Naive thymus-derived CD8-positive, alpha-beta T cell (primary cell): Measurements from ENCODE around the gene DOCK10. TPM values are rescaled to one million over a fixed set of nuclear protein-coding genes. Genes with fewer than 3 reads are reported as not detected.
A peak's percentile ranks its signal among the peaks of the same experiment; 100 is the strongest.

Experiments
- ATAC-seq, 2 donors: fragments of 150-1000 bp; cut with Tn5 transposase in 1 of 2; sonication (Bioruptor Pico), chemical (Tn5 transposase) in 1 of 2; 1 replicate in 1 of 2; 2 replicates in 1 of 2; pipeline ENCODE4 v1.10.0; 2021; ENCODE audit warnings: mild to moderate bottlenecking in 2 of 2, moderate library complexity in 2 of 2
- POLR2A ChIA-PET: fragments of 350-600 bp; sonication (Branson Sonifier 250); formaldehyde crosslinking; loops from one replicate; lab custom pipeline; 2021; ENCODE audit warnings: antibody characterized with exemption; lab: Charles Lee
- DNase-seq, 10 donors: peaks; one replicate each; pipeline versions ENCODE4 v3.0.0 to v3.0.0-alpha.2; 2020 to 2022
- H3K27ac Mint-ChIP-seq, 10 donors: one replicate each; pipeline ENCODE4 v1.8.0; 2020 to 2022; ENCODE audit warnings: mild to moderate bottlenecking in 10 of 10, mixed read lengths in 10 of 10, moderate library complexity in 4 of 10, inconsistent platforms in 1 of 10
- H3K27me3 Mint-ChIP-seq, 5 donors: one replicate each; pipeline ENCODE4 v1.8.0; 2021 to 2022; ENCODE audit warnings: mixed read lengths in 5 of 5
- H3K36me3 Mint-ChIP-seq, 3 donors: one replicate each; pipeline ENCODE4 v1.8.0; 2020 to 2022; ENCODE audit warnings: mixed read lengths in 3 of 3, mild to moderate bottlenecking in 2 of 3, inconsistent platforms in 1 of 3
- H3K4me1 Mint-ChIP-seq, 4 donors: one replicate each; pipeline ENCODE4 v1.8.0; 2021 to 2022; ENCODE audit warnings: mixed read lengths in 4 of 4
- H3K4me3 Mint-ChIP-seq, 10 donors: one replicate each; pipeline ENCODE4 v1.8.0; 2020 to 2022; ENCODE audit warnings: mild to moderate bottlenecking in 10 of 10, mixed read lengths in 10 of 10, moderate library complexity in 6 of 10, inconsistent platforms in 1 of 10
- H3K9me3 Mint-ChIP-seq, 9 donors: one replicate each; pipeline ENCODE4 v1.8.0; 2020 to 2022; ENCODE audit warnings: mixed read lengths in 9 of 9, mild to moderate bottlenecking in 3 of 9, inconsistent platforms in 1 of 9, moderate library complexity in 1 of 9
- polyA plus RNA-seq, 3 donors: library from polyadenylated mRNA; unstranded; fragments of 300-500 nt; fragmentation: Illumina TruSeq; gene quantifications; one replicate each; pipeline ENCODE4 v1.2.3, GENCODE V29; 2021
- total RNA-seq, 8 experiments: library from RNA in 2 of 8; stranded (reverse) in 2 of 8; gene quantifications; one replicate each; pipeline ENCODE4 v1.2.3 and lab custom pipeline; 2021 to 2026

DOCK10 gene
- total and polyA plus RNA-seq, 5 experiments from 2014 or later = 34.1 to 180 (median 57.9) TPM

- H3K4me3 Mint-ChIP-seq = peak overlapping the region; percentile 53 to 79 (median 68)
- H3K9me3 Mint-ChIP-seq = no peaks in the 10 kb centered on the region
- H3K27me3 Mint-ChIP-seq = no peaks in the 10 kb centered on the region
- POLR2A ChIA-PET = interaction anchor here (0.7 to 1.5 kb wide), 4 partner anchors 11 to 24 kb away, joined by 3 to 5 read pairs (median 4); no protein-coding TSS in a partner anchor
- ATAC-seq = peak; percentile 58 to 78
- peaks cover 46 to 89% (median 83%) of the 10 kb centered on the region in 4 donors for H3K4me1 Mint-ChIP-seq
- H3K27ac Mint-ChIP-seq = peak overlapping the region; percentile 84 to 95 (median 91)
- peaks cover 5 to 15% (median 8%) of the 10 kb centered on the region in 3 donors for H3K36me3 Mint-ChIP-seq
- DNase-seq = peak in 3 of 10 donors; percentile 17 to 31 (median 28)
Measured at GRCh38 chr2:224938651-224939182, 103.6 kb downstream of the DOCK10 start.

- peak overlapping the region; percentile 84 to 95 (median 91) for H3K27ac Mint-ChIP-seq
- ATAC-seq (peak; percentile 12 to 44), DNase-seq (no peak)
- no peaks in the 10 kb centered on the region for H3K27me3 Mint-ChIP-seq
- POLR2A ChIA-PET = interaction anchor here (0.9 to 1.0 kb wide), 2 partner anchors 10 to 19 kb away, joined by 3 to 4 read pairs; no protein-coding TSS in a partner anchor
- no peaks in the 10 kb centered on the region for H3K9me3 Mint-ChIP-seq
- peaks cover 51 to 89% (median 85%) of the 10 kb centered on the region in 4 donors for H3K4me1 Mint-ChIP-seq
- peak overlapping the region; percentile 53 to 79 (median 70) for H3K4me3 Mint-ChIP-seq
- H3K36me3 Mint-ChIP-seq = peaks cover 5 to 15% (median 8%) of the 10 kb centered on the region in 3 donors
Measured at GRCh38 chr2:224937887-224938286, 104.4 kb downstream of the DOCK10 start.

- H3K27ac Mint-ChIP-seq = peak overlapping the region; percentile 9 to 98 (median 86)
- peaks cover 5 to 34% (median 16%) of the 10 kb centered on the region in 3 donors for H3K36me3 Mint-ChIP-seq
- peak overlapping the region in 8 of 10 donors; percentile 11 to 60 (median 29) for H3K4me3 Mint-ChIP-seq
- no peaks in the 10 kb centered on the region for H3K27me3 Mint-ChIP-seq
- DNase-seq (no peak), ATAC-seq (no peak)
- H3K4me1 Mint-ChIP-seq = peaks cover 51 to 93% (median 91%) of the 10 kb centered on the region in 4 donors
- peaks cover 0 to 2% (median 0%) of the 10 kb centered on the region in 9 donors for H3K9me3 Mint-ChIP-seq
- POLR2A ChIA-PET = interaction anchor here (0.8 to 1.5 kb wide), 4 partner anchors 8 to 108 kb away, joined by 3 to 6 read pairs (median 4); partner anchors contain the start of gene DOCK10
Measured at GRCh38 chr2:224934526-224935188, 107.6 kb downstream of the DOCK10 start.

- DNase-seq (peak in 2 of 10 donors; percentile 26 to 30), ATAC-seq (peak; percentile 15 to 40)
- Mint-ChIP-seq H3K9me3 (peaks cover 0 to 2% (median 0%) of the 10 kb centered on the region in 9 donors), H3K27ac (peak overlapping the region; percentile 67 to 98 (median 86)), H3K4me1 (peaks cover 54 to 96% (median 93%) of the 10 kb centered on the region in 4 donors), H3K4me3 (peak overlapping the region in 9 of 10 donors; percentile 36 to 78 (median 46)), H3K27me3 (no peaks in the 10 kb centered on the region), H3K36me3 (peaks cover 5 to 44% (median 28%) of the 10 kb centered on the region in 3 donors)
- POLR2A ChIA-PET = interaction anchor here (0.6 to 1.4 kb wide), 4 partner anchors 9 to 109 kb away, joined by 3 to 4 read pairs (median 4); partner anchors contain the start of gene DOCK10
Measured at GRCh38 chr2:224933431-224933830, 108.8 kb downstream of the DOCK10 start.

GRCh38 chr2:224932522-224932921, 109.7 kb downstream of the DOCK10 start:
- ATAC-seq (no peak), DNase-seq (no peak)
- no peaks in the 10 kb centered on the region for H3K27me3 Mint-ChIP-seq
- H3K27ac Mint-ChIP-seq = peak overlapping the region; percentile 40 to 98 (median 88)
- POLR2A ChIA-PET = interaction anchor here (0.6 to 1.0 kb wide), 2 partner anchors 71 to 82 kb away, joined by 4 to 5 read pairs; no protein-coding TSS in a partner anchor
- H3K4me3 Mint-ChIP-seq = peak overlapping the region; percentile 18 to 65 (median 51)
- peaks cover 52 to 96% (median 93%) of the 10 kb centered on the region in 4 donors for H3K4me1 Mint-ChIP-seq
- H3K9me3 Mint-ChIP-seq = peaks cover 0 to 2% (median 0%) of the 10 kb centered on the region in 9 donors
- H3K36me3 Mint-ChIP-seq = peaks cover 5 to 53% (median 33%) of the 10 kb centered on the region in 3 donors

- H3K27ac Mint-ChIP-seq = peak overlapping the region; percentile 38 to 99 (median 96)
- peak overlapping the region in 6 of 10 donors; percentile 15 to 71 (median 58) for H3K4me3 Mint-ChIP-seq
- no peaks in the 10 kb centered on the region for H3K27me3 Mint-ChIP-seq
- ATAC-seq (no peak), DNase-seq (no peak)
- peaks cover 0 to 2% (median 0%) of the 10 kb centered on the region in 9 donors for H3K9me3 Mint-ChIP-seq
- peaks cover 5 to 56% (median 34%) of the 10 kb centered on the region in 3 donors for H3K36me3 Mint-ChIP-seq
- H3K4me1 Mint-ChIP-seq = peaks cover 55 to 96% (median 94%) of the 10 kb centered on the region in 4 donors
- POLR2A ChIA-PET = interaction anchor here (0.6 to 1.0 kb wide), 2 partner anchors 71 to 82 kb away, joined by 4 to 5 read pairs; no protein-coding TSS in a partner anchor
Measured at GRCh38 chr2:224931956-224932355, 110.3 kb downstream of the DOCK10 start.

- Mint-ChIP-seq H3K4me3 (peak overlapping the region in 9 of 10 donors; percentile 61 to 81 (median 71)), H3K27ac (peak overlapping the region; percentile 87 to 99 (median 96)), H3K27me3 (no peaks in the 10 kb centered on the region), H3K36me3 (peaks cover 5 to 61% (median 34%) of the 10 kb centered on the region in 3 donors), H3K4me1 (peaks cover 60 to 98% (median 96%) of the 10 kb centered on the region in 4 donors), H3K9me3 (peaks cover 0 to 2% (median 0%) of the 10 kb centered on the region in 9 donors)
- DNase-seq (peak in 2 of 10 donors; percentile 42 to 46), ATAC-seq (peak in 1 of 2 donors; percentile 7)
- POLR2A ChIA-PET = interaction anchor here (1.1 kb wide), 1 partner anchor 10 kb away, joined by 5 read pairs; no protein-coding TSS in a partner anchor
Measured at GRCh38 chr2:224930990-224931389, 111.3 kb downstream of the DOCK10 start.

GRCh38 chr2:224930124-224930523, 112.1 kb downstream of the DOCK10 start:
- peaks cover 0 to 2% (median 0%) of the 10 kb centered on the region in 9 donors for H3K9me3 Mint-ChIP-seq
- H3K4me3 Mint-ChIP-seq = peak overlapping the region; percentile 53 to 81 (median 71)
- ATAC-seq = peak; percentile 19 to 29
- peaks cover 64 to 100% (median 99%) of the 10 kb centered on the region in 4 donors for H3K4me1 Mint-ChIP-seq
- POLR2A ChIA-PET = interaction anchor here (0.7 to 3.2 kb wide), 4 partner anchors 11 to 72 kb away, joined by 5 to 8 read pairs (median 6); no protein-coding TSS in a partner anchor
- DNase-seq = peak in 8 of 10 donors; percentile 30 to 82 (median 60)
- peaks cover 5 to 68% (median 34%) of the 10 kb centered on the region in 3 donors for H3K36me3 Mint-ChIP-seq
- H3K27me3 Mint-ChIP-seq = no peaks in the 10 kb centered on the region
- H3K27ac Mint-ChIP-seq = peak overlapping the region; percentile 87 to 99 (median 96)

GRCh38 chr2:224929512-224929911, 112.8 kb downstream of the DOCK10 start:
- H3K36me3 Mint-ChIP-seq = peaks cover 0 to 74% (median 34%) of the 10 kb centered on the region in 3 donors
- H3K4me3 Mint-ChIP-seq = peak overlapping the region; percentile 37 to 81 (median 71)
- H3K27me3 Mint-ChIP-seq = no peaks in the 10 kb centered on the region
- POLR2A ChIA-PET = interaction anchor here (0.7 to 3.2 kb wide), 3 partner anchors 13 to 72 kb away, joined by 5 to 8 read pairs (median 6); no protein-coding TSS in a partner anchor
- H3K9me3 Mint-ChIP-seq = peaks cover 0 to 2% (median 0%) of the 10 kb centered on the region in 9 donors
- ATAC-seq = no peak
- DNase-seq = no peak
- H3K4me1 Mint-ChIP-seq = peaks cover 60 to 100% (median 99%) of the 10 kb centered on the region in 4 donors
- H3K27ac Mint-ChIP-seq = peak overlapping the region; percentile 89 to 99 (median 97)

- Mint-ChIP-seq H3K36me3 (peaks cover 0 to 82% (median 34%) of the 10 kb centered on the region in 3 donors), H3K9me3 (peaks cover 0 to 2% (median 0%) of the 10 kb centered on the region in 9 donors), H3K27ac (peak overlapping the region; percentile 92 to 99 (median 97)), H3K4me3 (peak overlapping the region; percentile 49 to 81 (median 70)), H3K27me3 (no peaks in the 10 kb centered on the region), H3K4me1 (peaks cover 58 to 100% (median 98%) of the 10 kb centered on the region in 4 donors)
- ATAC-seq (peak; percentile 68 to 88), DNase-seq (peak; percentile 36 to 93 (median 78))
- POLR2A ChIA-PET = interaction anchor here (0.6 to 3.7 kb wide), 17 partner anchors 7 to 125 kb away, joined by 3 to 15 read pairs (median 4); no protein-coding TSS in a partner anchor
Measured at GRCh38 chr2:224927646-224928173, 114.6 kb downstream of the DOCK10 start.

- no peak for ATAC-seq
- peaks cover 56 to 100% (median 95%) of the 10 kb centered on the region in 4 donors for H3K4me1 Mint-ChIP-seq
- POLR2A ChIA-PET = interaction anchor here (0.6 to 3.7 kb wide), 13 partner anchors 8 to 126 kb away, joined by 3 to 15 read pairs (median 4); no protein-coding TSS in a partner anchor
- no peaks in the 10 kb centered on the region for H3K27me3 Mint-ChIP-seq
- H3K4me3 Mint-ChIP-seq = peak overlapping the region; percentile 42 to 81 (median 70)
- H3K36me3 Mint-ChIP-seq = peaks cover 0 to 79% (median 34%) of the 10 kb centered on the region in 3 donors
- no peak for DNase-seq
- peak overlapping the region; percentile 92 to 99 (median 97) for H3K27ac Mint-ChIP-seq
- peaks cover 0 to 2% (median 0%) of the 10 kb centered on the region in 9 donors for H3K9me3 Mint-ChIP-seq
Measured at GRCh38 chr2:224927011-224927410, 115.3 kb downstream of the DOCK10 start.
